ENCODE measurements around the gene ACAA1. TPM values are rescaled to one million over a fixed set of nuclear protein-coding genes. Genes with fewer than 3 reads are reported as not detected.
A peak's percentile ranks its signal among the peaks of the same experiment; 100 is the strongest.

Gene ACAA1, protein sequence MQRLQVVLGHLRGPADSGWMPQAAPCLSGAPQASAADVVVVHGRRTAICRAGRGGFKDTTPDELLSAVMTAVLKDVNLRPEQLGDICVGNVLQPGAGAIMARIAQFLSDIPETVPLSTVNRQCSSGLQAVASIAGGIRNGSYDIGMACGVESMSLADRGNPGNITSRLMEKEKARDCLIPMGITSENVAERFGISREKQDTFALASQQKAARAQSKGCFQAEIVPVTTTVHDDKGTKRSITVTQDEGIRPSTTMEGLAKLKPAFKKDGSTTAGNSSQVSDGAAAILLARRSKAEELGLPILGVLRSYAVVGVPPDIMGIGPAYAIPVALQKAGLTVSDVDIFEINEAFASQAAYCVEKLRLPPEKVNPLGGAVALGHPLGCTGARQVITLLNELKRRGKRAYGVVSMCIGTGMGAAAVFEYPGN
- total RNA-seq (100 to 1,000 TPM; 220 to 410 TPM), polyA plus RNA-seq (100 to 1,000 TPM; 338 to 342 TPM)

DNA sequence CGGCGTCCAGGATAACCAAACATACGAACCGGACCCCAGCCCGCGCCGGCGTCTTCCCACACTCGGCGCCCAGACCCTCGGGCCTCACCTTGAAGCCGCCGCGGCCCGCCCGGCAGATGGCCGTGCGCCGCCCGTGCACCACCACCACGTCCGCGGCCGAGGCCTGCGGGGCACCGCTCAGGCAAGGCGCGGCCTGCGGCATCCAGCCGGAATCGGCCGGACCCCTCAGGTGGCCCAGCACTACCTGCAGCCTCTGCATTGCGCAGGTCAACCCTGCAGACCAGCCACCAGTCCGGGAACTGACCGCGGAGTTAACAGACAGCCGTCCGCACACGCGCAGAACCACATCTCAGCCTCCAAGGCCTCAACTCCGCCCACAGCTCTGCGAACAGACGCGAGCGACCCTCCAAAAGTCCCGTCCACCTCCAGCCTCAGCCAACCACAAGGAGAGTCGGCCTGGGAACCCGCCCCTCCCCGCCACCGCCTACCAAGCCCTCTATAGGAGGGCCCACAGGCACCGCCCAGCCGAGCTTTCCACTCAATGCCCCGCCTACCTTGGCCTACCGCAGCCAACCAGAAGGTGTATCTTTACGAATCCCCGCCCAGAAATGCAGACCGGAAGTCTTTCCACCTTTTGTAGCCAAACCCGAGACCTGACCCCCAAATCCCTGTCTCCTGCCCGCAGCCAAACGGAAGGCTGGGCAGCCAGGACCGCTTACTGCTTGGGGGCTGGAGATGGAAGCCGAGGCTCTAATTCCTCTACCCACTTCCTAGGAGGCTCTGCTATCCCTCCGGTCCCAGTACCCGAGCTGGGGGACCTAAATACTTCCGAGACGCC, at the start of gene ACAA1:
Gene ACAA1 (minus strand): TSS at position 351 of the 838 bp plus-strand sequence. CDS start 92 bp downstream, at position 259.
- DNase-seq (ENCODE audit: low spot score) = peak; percentile 98
- under 1% methylated on average over 66 of the region's 66 CpGs for WGBS

More for the DNA sequence above, at the start of gene ACAA1:
- peak within 1 kb of the TSS; percentile 83 to 95 for H3K9ac ChIP-seq (ENCODE audit: low read depth in 1 of 2, low read length in 2 of 2)
- peaks cover 15 to 63% (median 52%) of the 10 kb centered on the region in 4 donors for H3K4me1 ChIP-seq (ENCODE audit: control insufficient read depth in 4 of 4, insufficient read depth in 4 of 4, low read length in 3 of 4)
- TF ChIP-seq TAF1 (conservative IDR thresholded peaks at IDR 0.05) (peak; percentile 87), YY1 (IDR thresholded peaks at IDR 0.05) (peak; percentile 90), HNF4G (IDR thresholded peaks at IDR 0.05) (no peak), SP1 (IDR thresholded peaks at IDR 0.05) (peak; percentile 98), NR2F2 (IDR thresholded peaks at IDR 0.05) (peak; percentile 77), ATF3 (IDR thresholded peaks at IDR 0.05) (peak; percentile 48), FOXA2 (IDR thresholded peaks at IDR 0.05) (peak; percentile 56), RXRA (IDR thresholded peaks at IDR 0.05) (peak; percentile 61 to 73), GABPA (IDR thresholded peaks at IDR 0.05 in 1 of 2, conservative IDR thresholded peaks at IDR 0.05 in 1 of 2) (peak; percentile 66 to 85), HNF4A (conservative IDR thresholded peaks at IDR 0.05) (peak; percentile 37 to 50), FOXA1 (IDR thresholded peaks at IDR 0.05) (no peak), EGR1 (IDR thresholded peaks at IDR 0.05; ENCODE audit: low read depth in 2 of 2) (peak in 1 of 2 donors; percentile 62), RAD21 (IDR thresholded peaks at IDR 0.05) (peak; percentile 55 to 60), JUND (IDR thresholded peaks at IDR 0.05) (peak; percentile 51 to 67)
- TF ChIP-seq, protein P1, sequence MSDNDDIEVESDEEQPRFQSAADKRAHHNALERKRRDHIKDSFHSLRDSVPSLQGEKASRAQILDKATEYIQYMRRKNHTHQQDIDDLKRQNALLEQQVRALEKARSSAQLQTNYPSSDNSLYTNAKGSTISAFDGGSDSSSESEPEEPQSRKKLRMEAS (IDR thresholded peaks at IDR 0.05) = peak; percentile 72
- TF ChIP-seq, protein P2, sequence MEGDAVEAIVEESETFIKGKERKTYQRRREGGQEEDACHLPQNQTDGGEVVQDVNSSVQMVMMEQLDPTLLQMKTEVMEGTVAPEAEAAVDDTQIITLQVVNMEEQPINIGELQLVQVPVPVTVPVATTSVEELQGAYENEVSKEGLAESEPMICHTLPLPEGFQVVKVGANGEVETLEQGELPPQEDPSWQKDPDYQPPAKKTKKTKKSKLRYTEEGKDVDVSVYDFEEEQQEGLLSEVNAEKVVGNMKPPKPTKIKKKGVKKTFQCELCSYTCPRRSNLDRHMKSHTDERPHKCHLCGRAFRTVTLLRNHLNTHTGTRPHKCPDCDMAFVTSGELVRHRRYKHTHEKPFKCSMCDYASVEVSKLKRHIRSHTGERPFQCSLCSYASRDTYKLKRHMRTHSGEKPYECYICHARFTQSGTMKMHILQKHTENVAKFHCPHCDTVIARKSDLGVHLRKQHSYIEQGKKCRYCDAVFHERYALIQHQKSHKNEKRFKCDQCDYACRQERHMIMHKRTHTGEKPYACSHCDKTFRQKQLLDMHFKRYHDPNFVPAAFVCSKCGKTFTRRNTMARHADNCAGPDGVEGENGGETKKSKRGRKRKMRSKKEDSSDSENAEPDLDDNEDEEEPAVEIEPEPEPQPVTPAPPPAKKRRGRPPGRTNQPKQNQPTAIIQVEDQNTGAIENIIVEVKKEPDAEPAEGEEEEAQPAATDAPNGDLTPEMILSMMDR (IDR thresholded peaks at IDR 0.05; ENCODE audit: low read depth, low read length, missing input control) = peak; percentile 9
- TF ChIP-seq, protein P3, sequence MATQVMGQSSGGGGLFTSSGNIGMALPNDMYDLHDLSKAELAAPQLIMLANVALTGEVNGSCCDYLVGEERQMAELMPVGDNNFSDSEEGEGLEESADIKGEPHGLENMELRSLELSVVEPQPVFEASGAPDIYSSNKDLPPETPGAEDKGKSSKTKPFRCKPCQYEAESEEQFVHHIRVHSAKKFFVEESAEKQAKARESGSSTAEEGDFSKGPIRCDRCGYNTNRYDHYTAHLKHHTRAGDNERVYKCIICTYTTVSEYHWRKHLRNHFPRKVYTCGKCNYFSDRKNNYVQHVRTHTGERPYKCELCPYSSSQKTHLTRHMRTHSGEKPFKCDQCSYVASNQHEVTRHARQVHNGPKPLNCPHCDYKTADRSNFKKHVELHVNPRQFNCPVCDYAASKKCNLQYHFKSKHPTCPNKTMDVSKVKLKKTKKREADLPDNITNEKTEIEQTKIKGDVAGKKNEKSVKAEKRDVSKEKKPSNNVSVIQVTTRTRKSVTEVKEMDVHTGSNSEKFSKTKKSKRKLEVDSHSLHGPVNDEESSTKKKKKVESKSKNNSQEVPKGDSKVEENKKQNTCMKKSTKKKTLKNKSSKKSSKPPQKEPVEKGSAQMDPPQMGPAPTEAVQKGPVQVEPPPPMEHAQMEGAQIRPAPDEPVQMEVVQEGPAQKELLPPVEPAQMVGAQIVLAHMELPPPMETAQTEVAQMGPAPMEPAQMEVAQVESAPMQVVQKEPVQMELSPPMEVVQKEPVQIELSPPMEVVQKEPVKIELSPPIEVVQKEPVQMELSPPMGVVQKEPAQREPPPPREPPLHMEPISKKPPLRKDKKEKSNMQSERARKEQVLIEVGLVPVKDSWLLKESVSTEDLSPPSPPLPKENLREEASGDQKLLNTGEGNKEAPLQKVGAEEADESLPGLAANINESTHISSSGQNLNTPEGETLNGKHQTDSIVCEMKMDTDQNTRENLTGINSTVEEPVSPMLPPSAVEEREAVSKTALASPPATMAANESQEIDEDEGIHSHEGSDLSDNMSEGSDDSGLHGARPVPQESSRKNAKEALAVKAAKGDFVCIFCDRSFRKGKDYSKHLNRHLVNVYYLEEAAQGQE (IDR thresholded peaks at IDR 0.05) = peak; percentile 95
- TF ChIP-seq, protein P4, sequence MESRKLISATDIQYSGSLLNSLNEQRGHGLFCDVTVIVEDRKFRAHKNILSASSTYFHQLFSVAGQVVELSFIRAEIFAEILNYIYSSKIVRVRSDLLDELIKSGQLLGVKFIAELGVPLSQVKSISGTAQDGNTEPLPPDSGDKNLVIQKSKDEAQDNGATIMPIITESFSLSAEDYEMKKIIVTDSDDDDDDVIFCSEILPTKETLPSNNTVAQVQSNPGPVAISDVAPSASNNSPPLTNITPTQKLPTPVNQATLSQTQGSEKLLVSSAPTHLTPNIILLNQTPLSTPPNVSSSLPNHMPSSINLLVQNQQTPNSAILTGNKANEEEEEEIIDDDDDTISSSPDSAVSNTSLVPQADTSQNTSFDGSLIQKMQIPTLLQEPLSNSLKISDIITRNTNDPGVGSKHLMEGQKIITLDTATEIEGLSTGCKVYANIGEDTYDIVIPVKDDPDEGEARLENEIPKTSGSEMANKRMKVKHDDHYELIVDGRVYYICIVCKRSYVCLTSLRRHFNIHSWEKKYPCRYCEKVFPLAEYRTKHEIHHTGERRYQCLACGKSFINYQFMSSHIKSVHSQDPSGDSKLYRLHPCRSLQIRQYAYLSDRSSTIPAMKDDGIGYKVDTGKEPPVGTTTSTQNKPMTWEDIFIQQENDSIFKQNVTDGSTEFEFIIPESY (IDR thresholded peaks at IDR 0.05) = no peak
- peak within 1 kb of the TSS; percentile 88 to 96 for H3K27ac ChIP-seq (ENCODE audit: low read depth in 1 of 2, low read length in 2 of 2)
- H3K4me3 ChIP-seq (ENCODE audit: low read depth in 1 of 3, low read length in 3 of 3) = peak within 1 kb of the TSS; percentile 80 to 97 (median 87)
- no peaks in the 10 kb centered on the region for H3K9me3 ChIP-seq (ENCODE audit: control insufficient read depth in 4 of 4, low read length in 3 of 4)
- H3K36me3 ChIP-seq (ENCODE audit: control insufficient read depth in 4 of 4, insufficient read depth in 3 of 4, low read depth in 1 of 4, low read length in 3 of 4) = peaks cover 3 to 23% (median 22%) of the 10 kb centered on the region in 4 donors
- no peaks in the 10 kb centered on the region for H3K27me3 ChIP-seq (ENCODE audit: control insufficient read depth in 4 of 4, insufficient read depth in 4 of 4, low read length in 3 of 4)

All from liver (tissue), 9 donors.